OCI-LY1 (cell line): Measurements from ENCODE around the gene LRRC73.

Source experiments
- H2AFZ ChIP-seq: fragments of 200-600 bp; sonication (generic), shearing (Covaris generic); 2 replicates; pipeline ENCODE4 v1.6.0; 2014; ENCODE audit warnings: antibody characterized with exemption, mild to moderate bottlenecking, low read length
- H3F3A ChIP-seq: fragments of 200-600 bp; sonication (generic), shearing (Covaris generic); 2 replicates; pipeline ENCODE4 v1.6.0; 2014; ENCODE audit warnings: mild to moderate bottlenecking, antibody characterized with exemption, low read length, moderate library complexity; ENCODE audit not compliant: insufficient read depth
- H3K27ac ChIP-seq: fragments of 200-600 bp; sonication (generic); 2 replicates; pipeline ENCODE4 v1.5.1; 2014; ENCODE audit warnings: low read length, mixed run types, mild to moderate bottlenecking, low read depth; ENCODE audit not compliant: poor library complexity, severe bottlenecking
- H3K27me3 ChIP-seq: fragments of 200-600 bp; sonication (generic); 2 replicates; pipeline ENCODE4 v1.6.0; 2014; ENCODE audit warnings: antibody characterized with exemption, mild to moderate bottlenecking, low read length, moderate library complexity; ENCODE audit not compliant: insufficient read depth
- H3K36me3 ChIP-seq: fragments of 200-600 bp; sonication (generic); 2 replicates; pipeline ENCODE4 v1.6.1; 2014; ENCODE audit warnings: mild to moderate bottlenecking, antibody characterized with exemption, low read length, moderate library complexity, mixed read lengths; ENCODE audit not compliant: insufficient read depth
- H3K4me1 ChIP-seq: fragments of 200-600 bp; sonication (generic); 2 replicates; pipeline ENCODE4 v1.5.1; 2014; ENCODE audit warnings: mild to moderate bottlenecking, low read length, moderate library complexity; ENCODE audit not compliant: insufficient read depth, severe bottlenecking
- H3K4me2 ChIP-seq: fragments of 200-600 bp; sonication (generic), shearing (Covaris generic); 2 replicates; pipeline ENCODE4 v1.6.1; 2014; ENCODE audit warnings: low read length
- H3K4me3 ChIP-seq: fragments of 200-600 bp; sonication (generic); 2 replicates; pipeline ENCODE4 v1.5.1; 2014; ENCODE audit warnings: low read length, low read depth, mild to moderate bottlenecking, mixed read lengths; ENCODE audit not compliant: poor library complexity, severe bottlenecking
- H3K79me2 ChIP-seq: fragments of 200-600 bp; shearing (Covaris generic); 2 replicates; pipeline ENCODE4 v1.6.1; 2016; ENCODE audit warnings: mixed run types, low read length, mixed read lengths; ENCODE audit not compliant: insufficient read depth
- H3K9ac ChIP-seq: fragments of 200-600 bp; sonication (generic), shearing (Covaris generic); 2 replicates; pipeline ENCODE4 v1.6.1; 2014; ENCODE audit warnings: mild to moderate bottlenecking, low read length, mixed read lengths
- H3K9me2 ChIP-seq: fragments of 200-600 bp; sonication (generic), shearing (Covaris generic); 2 replicates; pipeline ENCODE4 v1.6.1; 2014; ENCODE audit warnings: low read depth, mild to moderate bottlenecking, low read length, mixed read lengths
- H3K9me3 ChIP-seq: fragments of 200-600 bp; shearing (Covaris generic); 2 replicates; pipeline ENCODE4 v1.6.1; 2014; ENCODE audit warnings: low read length, mixed read lengths
- H4K20me1 ChIP-seq: fragments of 200-600 bp; sonication (generic), shearing (Covaris generic); 2 replicates; pipeline ENCODE4 v1.6.0; 2016; ENCODE audit warnings: mild to moderate bottlenecking, low read length; ENCODE audit not compliant: insufficient read depth
- CTCF ChIP-seq: fragments of 200-600 bp; sonication (generic), shearing (Covaris generic); IDR thresholded peaks from 2 replicates; pipeline ENCODE4 v1.5.1; 2017; ENCODE audit warnings: mild to moderate bottlenecking, antibody characterized with exemption, low read length, moderate library complexity, mixed read lengths
- EZH2 ChIP-seq: fragments of 200-600 bp; sonication (generic), shearing (Covaris generic); IDR thresholded peaks from 2 replicates; pipeline ENCODE4 v1.8.0; 2017; ENCODE audit warnings: borderline replicate concordance, mixed run types, mild to moderate bottlenecking, antibody characterized with exemption, low read length, moderate library complexity, mixed read lengths

Gene LRRC73

GRCh38 chr6:43509142-43509983 is 783 bp downstream of the LRRC73 start:
- H3K27ac ChIP-seq, result no peak overlapping the region
- peak overlapping the region; percentile 67 for H3K4me2 ChIP-seq
- TF ChIP-seq CTCF, result no peak
- peaks cover 8% of the 10 kb centered on the region for H3K27me3 ChIP-seq
- no peak overlapping the region; the same call in 1 of the 2 replicates for H3K9ac ChIP-seq
- no peaks in the 10 kb centered on the region for H3K9me2 ChIP-seq
- H3K4me3 ChIP-seq, result peak overlapping the region; percentile 65
- H3K9me3 ChIP-seq, result no peaks in the 10 kb centered on the region
- peaks cover 12% of the 10 kb centered on the region for H3K4me1 ChIP-seq
- no peaks in the 10 kb centered on the region for H3F3A ChIP-seq
- H3K36me3 ChIP-seq, result peaks cover 37% of the 10 kb centered on the region
- H4K20me1 ChIP-seq, result no peaks in the 10 kb centered on the region
- no peak overlapping the region for H2AFZ ChIP-seq
- H3K79me2 ChIP-seq, result no peaks in the 10 kb centered on the region

GRCh38 chr6:43508481-43509141 is 1.5 kb downstream of the LRRC73 start:
- Histone ChIP-seq H3K36me3 (peaks cover 35% of the 10 kb centered on the region), H4K20me1 (no peaks in the 10 kb centered on the region)

GRCh38 chr6:43506667-43507471 is 3.3 kb downstream of the LRRC73 start:
- H3K9me2 ChIP-seq, result no peaks in the 10 kb centered on the region
- H2AFZ ChIP-seq, result no peak overlapping the region
- peaks cover 8% of the 10 kb centered on the region for H3K27me3 ChIP-seq
- H4K20me1 ChIP-seq, result no peaks in the 10 kb centered on the region
- no peak for TF ChIP-seq EZH2
- TF ChIP-seq CTCF, result peak; percentile 92
- no peak overlapping the region for H3K4me3 ChIP-seq
- H3K9me3 ChIP-seq, result no peaks in the 10 kb centered on the region
- H3K4me2 ChIP-seq, result no peak overlapping the region
- no peak overlapping the region for H3K27ac ChIP-seq
- peaks cover 12% of the 10 kb centered on the region for H3K4me1 ChIP-seq
- H3K9ac ChIP-seq, result no peak overlapping the region
- peaks cover 29% of the 10 kb centered on the region; the same call in 1 of the 2 replicates for H3K36me3 ChIP-seq
- H3K79me2 ChIP-seq, result no peaks in the 10 kb centered on the region
- no peaks in the 10 kb centered on the region for H3F3A ChIP-seq

More at GRCh38 chr6:43508481-43509141, 1.5 kb downstream of the LRRC73 start:
- TF ChIP-seq CTCF, result no peak
- TF ChIP-seq EZH2, result no peak
- peaks cover 8% of the 10 kb centered on the region for H3K27me3 ChIP-seq
- H3F3A ChIP-seq, result no peaks in the 10 kb centered on the region
- no peak overlapping the region for H3K27ac ChIP-seq
- H3K4me1 ChIP-seq, result peaks cover 12% of the 10 kb centered on the region
- no peaks in the 10 kb centered on the region for H3K9me2 ChIP-seq
- no peak overlapping the region for H3K4me2 ChIP-seq
- H2AFZ ChIP-seq, result no peak overlapping the region
- no peak overlapping the region for H3K9ac ChIP-seq
- H3K4me3 ChIP-seq, result no peak overlapping the region
- no peaks in the 10 kb centered on the region for H3K9me3 ChIP-seq
- H3K79me2 ChIP-seq, result no peaks in the 10 kb centered on the region
